ENCODE results near the gene ATP1A1.

ATP1A1 gene

DNA sequence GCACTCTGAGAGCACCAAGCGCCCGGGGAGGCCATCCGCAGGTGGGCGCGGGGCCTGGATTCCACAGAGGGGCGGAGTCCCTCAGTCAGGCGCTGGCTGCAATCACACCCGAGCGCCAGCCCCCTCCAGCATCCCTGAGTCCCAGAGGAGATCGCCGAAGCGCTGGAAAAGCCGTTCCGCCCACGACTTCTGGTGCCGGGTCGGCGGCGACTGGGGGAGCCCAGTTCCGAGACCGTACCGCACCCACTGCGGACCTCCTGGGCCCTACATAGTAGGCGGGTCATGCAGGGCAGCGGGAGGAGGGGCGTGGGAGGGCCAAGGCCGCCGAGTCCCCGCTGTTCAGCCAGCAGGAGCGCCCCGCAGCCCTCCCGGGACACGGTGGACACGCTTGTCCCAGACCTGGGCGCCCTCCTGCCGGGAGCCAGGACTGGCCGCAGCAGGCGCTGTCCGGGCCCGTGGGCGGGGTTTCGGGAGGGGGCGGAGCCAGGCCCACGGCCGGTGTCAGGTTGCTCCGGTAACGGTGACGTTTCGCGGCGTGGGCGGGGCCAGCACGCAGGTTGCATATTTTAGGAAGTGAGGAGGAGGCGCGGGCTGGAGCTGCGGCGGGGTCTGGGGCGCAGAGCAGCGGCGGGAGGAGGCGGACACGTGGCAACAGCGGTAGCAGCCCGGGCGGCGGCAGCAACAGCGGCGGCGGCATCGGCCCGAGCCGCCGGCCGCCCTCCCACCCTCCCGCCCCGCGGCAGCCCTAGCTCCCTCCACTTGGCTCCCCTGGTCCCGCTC is at the start of gene ATP1A1:
TSS of gene ATP1A1 (plus strand) at position 594 of the 780 bp plus-strand sequence. CDS start 268 bp downstream, outside the sequence.
- DNase-seq = peak; percentile 99

DNA sequence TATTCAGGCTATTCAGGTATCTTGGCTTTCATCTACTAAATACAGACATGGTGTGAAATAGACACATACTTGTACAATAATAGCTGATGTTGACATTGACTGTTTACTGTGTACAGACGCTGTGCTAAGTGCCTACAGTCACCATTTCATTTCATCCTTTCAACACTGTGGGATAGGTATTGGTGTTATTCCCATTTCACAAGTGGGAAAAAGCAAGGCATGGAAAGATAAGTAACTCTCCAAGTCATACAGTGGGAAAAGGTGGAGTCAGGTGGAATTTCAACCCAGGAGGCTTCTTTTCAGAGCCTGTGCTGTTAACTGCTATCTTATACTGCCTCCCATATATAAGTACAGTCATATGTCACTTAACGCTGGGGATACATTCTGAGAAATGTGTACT is 49.6 kb upstream of the ATP1A1 start:
- DNase-seq = no peak

DNA sequence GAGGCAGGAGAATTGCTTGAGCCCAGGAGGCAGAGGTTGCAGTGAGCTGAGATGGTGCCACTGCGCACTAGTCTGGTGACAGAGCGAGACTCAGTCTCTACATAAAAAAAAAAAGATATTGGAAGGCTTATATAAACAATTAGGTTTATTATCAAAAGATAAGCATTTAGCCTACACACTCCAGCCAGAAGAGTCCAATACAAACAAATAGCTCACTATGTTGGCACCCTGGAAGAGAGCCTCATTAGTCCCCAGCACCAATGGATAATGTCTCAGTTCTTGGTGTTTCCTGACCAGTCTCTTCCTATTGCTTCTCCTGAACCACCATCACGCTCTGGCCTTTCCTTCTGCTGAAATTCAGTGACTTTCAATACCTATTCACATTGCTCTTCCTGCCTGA is 48.6 kb upstream of the ATP1A1 start:
- DNase-seq = no peak

DNA sequence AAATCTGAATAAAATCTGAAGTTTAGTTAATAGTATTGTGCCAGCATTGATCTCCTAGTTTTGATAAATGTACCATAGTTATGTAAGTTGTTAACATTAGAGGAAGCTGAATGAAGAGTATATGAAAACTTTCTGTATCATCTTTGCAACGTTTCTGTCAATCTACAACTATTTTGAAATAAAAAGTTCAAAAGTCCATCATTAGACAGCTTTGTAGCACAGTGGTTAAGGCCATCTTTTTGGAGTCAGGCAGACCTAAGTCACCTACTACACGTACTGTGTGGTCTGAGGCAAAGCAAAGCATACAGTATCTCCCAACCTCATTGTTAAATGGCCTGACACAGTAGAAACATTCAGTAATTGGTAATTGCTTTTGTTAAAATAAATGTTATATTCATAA is 47.9 kb upstream of the ATP1A1 start:
- DNase-seq = no peak

DNA sequence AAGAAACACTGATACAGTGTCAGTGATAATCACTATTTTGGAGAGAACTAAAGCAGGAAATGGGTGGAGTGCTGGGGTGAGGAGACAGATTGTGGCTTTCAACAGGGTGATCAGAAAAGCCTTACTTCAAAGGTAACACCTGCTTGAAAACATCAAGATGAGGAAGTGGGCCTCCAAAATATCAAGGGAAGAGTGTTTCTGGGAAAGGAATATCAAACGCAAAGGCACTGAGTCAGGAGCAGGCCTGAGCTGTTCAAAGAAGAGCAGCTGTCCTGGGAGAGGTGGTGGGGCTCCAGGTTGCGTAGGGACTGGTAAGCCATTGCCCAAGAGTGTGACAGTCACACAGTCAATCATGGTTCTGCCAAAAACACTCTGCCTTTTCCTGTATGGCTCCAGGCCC is 47.1 kb upstream of the ATP1A1 start:
- peak; percentile 10 for DNase-seq

DNA sequence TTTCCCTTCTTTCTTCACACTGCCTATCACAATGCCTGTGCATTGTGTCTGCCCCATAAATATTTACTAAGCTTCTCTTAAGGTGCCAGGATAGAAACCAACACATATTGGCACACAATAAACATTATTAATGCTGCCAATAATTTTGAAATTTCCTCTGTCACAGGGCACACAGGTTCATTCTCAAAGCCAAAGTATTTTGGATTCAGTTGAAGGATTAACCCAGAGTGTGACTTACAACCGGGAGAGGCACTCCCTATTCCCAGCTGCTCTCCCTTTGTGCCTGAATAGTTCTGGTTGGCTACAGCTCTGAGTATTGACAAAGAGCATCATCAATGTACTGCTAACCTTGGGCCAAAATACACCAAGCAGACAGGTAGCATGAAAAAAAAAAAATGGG is 46.6 kb upstream of the ATP1A1 start:
- no peak for DNase-seq

DNA sequence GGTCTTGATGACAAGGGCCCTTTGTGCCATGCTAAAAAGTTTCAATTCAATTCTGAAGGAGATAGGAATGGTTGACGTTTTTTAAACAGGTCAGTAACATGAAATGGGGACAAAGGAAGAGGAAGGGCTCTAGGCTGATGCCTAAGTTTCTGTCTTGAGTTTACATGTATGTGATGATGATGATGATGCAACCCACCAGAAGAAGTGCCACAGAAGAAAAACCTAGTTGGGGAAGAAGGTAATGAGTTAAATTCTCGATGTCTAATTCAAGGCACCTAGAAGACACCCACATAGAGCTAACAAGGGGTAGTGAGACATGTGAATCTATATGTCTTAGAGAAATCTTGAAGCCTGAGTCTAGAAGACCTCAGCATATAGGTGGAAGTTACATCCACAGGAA is 44.4 kb upstream of the ATP1A1 start:
- DNase-seq = no peak

DNA sequence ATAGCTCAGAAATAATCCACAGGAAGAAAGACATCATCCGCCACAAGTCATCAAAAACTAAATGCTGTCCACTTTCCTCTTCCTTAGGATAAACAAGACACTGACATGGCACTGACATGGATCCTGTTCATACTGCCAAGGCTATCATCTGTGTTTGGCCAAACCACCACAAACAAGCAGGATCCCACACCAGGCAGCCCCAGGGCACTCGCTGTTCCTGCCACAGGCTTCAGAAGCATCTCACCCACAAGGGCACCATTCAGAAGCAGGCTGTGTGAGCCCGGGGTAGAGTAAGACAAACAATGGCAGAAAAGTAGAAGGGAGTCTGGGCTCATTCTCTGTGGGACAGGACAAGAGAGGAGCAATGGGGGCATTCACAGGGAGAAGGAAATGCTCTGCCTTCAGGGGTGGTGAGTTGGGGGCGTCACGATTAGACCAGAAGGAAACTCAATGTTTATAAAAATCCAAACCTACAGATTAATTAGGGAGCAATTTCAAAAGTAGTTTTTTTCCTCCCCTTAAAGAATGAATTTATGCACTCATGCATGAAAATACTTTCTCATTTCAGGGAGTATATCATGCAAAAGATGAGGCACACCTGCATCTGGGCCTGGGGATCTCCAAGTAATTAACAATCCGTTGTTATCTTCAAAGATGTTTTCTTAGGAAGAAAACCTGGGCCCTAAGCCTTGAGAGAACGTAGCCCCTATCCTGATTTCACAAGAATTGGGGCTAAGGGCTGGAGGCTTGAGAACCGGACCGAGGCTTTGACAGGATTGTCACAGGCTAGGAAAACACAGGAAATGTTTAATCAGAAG is 43.3 kb upstream of the ATP1A1 start:
- no peak for DNase-seq

DNA sequence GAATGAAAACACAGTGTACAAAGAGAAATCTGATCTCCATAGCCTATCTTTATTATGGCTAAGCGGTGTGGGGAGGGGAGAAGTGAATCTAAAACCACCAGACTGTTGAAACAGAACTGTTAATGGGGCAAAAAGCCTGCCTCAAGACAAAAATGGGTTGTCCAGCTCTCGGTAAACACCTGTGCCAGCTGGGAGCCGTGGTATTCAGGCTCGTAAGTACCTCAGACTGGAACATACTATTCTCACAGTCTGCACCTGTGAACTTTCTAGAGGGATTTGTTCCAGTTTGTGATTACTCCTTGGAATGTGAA is 42.7 kb upstream of the ATP1A1 start:
- DNase-seq = no peak

DNA sequence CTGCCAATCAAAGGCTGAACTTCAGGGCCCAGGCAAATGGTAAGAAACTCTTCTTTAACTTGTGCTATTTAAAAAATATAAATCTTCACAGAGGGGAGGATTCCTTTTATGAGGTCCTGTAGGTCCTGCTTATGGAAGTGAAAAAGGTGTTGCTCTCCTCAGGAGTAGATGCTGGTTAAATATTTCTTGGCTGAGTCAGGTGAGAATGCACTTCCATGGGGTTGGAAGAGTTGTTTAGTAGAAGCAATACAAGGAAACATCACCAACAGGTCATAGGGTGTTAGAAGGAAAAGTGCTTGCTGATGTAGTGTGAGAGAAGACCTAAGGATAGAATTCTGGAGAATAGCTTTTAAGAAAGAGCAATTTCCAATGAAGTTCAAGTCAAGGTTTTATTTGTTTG is 42.2 kb upstream of the ATP1A1 start:
- no peak for DNase-seq

DNA sequence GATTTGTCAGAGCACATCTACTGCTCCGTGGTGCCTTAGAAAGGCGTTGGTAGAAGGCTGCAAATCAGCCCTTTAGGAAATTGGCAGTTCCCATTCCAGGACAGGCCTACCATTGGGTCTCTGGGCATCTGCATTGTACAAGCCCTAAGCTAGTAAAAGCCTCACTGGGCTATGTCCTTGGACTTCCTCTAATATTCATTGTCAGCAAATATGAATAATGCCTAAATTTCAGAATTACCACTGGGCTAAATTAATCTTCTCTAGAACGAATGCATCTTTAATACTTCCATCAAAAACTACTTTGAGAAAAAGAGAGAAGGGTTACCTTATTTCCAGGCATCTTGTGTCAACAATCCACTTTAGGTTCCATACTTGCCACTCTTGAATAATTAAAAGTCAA is 41.5 kb upstream of the ATP1A1 start:
- DNase-seq = no peak

DNA sequence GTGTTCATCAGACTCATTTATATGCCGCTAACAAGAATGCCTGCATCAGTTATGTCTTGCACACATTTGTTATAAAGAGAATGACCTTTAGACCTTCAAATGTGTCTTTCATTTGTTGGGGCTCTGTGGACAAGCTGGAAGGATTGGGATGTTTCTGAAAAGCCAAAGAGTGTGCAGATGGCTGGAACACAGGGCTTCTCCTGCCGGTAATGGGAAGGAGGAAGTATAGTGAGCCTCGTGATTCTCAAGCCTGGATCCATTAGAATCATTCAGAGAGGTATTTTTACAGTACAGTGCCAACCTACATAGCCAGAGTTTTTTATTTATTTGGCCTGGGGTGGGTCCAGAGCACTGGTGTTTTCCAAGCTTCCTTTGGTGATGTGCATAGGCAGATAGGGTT is 40.6 kb upstream of the ATP1A1 start:
- no peak for DNase-seq

DNA sequence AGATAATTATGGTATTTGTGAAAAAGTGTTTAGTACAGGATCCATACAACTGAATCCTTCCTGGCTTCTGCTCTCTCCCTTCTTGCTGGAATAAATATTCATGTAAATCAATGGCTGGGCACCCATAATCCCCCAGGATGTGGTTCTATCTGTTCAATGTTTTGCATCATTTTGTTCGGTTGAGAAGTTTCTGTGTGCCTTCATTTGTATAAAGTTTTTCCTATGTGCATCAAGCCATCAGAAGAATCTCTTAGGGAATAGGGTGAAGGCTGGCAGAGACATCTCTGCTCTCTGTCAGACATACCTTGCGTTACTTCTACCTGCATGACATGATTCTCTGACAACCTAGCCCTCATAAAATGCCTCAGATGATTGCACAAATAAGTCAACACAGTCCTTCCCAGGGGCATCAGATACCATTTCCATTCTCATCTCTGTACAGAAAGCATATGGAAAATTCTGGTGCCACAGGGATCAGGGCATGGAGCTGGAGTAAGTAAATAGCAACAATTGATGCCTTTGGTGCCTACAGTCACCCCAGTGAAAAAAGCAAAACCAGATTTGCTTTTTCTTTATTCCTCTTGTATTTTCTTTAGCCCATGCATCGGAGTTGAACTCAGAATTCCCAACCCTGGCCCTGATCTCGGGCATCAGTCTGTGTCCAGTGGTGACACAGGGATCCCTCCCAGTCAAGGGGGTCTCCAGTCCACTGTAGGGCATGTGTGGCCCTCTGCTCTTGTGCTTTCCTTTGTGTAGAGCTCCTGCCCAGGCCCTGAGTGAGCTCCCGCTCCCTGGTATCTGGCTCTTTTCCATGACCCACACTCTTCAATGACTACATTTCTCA is 39.7 kb upstream of the ATP1A1 start:
- DNase-seq = no peak

DNA sequence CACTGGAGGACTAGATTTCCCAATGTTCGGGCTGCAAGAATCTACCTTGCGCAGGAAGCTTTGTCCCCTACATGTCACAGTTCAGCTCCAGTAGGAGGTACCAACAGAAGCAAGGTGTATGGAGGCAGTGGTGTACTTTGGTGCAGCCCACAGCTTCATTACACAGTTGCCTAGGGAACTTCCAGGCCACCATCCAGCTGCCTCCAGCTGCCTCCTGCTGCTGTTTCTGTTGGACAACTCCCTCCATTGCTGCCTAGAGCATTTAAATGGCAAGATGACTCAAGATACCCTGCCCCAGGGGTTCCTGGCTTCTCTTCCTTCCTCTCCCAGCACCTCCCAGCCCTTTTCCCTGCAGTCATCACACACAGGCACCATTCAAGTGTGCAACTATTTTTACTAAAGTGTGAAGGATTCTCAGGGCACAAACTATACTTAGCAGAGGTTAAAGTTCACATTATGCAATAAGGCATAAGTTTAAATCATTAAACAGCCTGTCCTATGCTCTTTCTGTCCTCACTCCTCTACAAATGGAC is 39.0 kb upstream of the ATP1A1 start:
- no peak for DNase-seq

DNA sequence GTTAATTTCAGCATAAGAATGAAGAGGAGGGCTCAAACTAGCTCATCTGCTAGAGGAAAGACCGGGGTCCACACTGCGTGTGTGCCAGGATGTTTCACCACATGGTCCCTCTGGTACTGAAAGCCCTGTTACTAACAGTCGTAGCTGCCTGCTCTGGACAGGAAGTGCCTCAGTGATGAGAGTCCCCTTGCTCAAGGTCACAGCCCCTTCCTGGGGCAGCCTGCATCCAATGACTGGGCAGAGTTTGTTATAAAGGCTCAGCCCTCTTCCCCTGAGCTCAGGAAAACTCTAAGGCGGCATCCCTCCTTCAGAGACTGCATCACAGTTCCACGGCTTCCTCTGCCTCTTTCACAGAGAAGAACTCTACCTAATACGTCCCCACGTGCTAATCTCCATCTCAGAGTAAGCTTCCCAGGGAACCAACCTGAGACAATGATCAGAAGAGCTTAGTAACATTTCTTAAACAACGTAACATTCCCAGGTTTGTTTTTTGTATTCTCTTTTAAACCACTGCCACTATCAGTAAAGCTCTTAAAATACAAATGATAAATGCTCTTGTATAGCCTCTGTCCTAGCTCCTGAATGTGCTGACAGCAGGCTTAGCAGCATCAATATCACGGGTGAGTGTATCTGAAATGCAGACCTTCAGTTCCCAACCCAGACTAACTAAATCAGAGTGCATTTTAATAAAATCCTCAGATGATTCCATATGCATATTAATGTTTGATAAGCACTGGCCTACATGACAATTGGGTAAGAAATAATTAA is 38.0 kb upstream of the ATP1A1 start:
- no peak for DNase-seq

DNA sequence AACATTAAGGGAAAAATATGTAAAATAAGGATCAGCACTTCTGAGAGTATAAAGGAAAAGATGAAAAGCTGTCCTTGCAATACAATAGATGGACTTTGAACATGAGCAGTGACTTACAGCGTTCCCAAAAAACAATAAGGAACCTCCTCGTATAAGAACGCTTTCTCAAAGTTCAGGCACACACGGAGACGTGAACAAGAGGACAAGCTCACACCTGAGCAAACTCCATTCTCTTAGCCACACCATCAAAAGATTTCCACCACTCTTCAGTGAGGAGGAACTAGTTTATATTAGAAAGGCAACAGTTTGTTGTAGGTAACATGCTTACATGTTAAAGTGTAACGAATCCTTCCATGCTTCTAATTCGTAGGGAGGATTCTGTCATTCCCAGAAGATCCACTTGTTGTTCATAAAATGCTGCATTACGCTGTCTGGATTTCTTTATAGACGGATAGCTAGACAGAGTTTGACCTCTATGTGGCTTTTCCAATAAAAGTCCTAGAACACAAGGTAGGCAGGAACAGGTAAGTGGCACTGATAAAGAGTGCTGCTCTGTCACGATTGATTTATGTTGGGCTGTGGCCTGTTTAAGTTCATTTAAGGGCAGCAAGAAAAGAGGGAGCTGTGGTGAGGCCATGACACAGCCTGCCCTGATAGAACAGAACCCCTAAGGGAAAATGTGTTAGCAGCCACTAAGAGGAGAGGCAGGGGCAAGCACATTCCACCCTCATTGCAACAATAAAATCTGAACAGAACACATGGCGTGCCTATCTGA is 37.0 kb upstream of the ATP1A1 start:
- no peak for DNase-seq

DNA sequence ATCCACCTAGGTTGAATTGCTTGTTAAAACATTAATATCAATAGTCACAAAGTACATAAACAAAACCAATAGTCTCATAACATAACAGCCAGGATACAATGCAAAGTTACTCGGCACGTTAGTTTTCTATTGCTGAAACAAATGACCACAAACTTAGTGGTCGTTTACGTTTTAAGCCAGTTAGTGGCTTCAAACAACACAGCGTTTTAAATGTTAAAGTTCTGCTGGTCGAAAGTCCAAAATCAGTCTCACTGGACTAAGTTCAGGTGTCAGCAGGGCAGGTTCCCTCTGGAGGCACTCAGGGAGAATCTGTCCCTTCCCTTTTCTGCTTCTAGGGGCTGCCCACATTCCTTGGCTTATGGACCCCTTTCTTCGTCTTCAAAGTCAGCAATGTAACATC is 35.6 kb upstream of the ATP1A1 start:
- DNase-seq = no peak

DNA sequence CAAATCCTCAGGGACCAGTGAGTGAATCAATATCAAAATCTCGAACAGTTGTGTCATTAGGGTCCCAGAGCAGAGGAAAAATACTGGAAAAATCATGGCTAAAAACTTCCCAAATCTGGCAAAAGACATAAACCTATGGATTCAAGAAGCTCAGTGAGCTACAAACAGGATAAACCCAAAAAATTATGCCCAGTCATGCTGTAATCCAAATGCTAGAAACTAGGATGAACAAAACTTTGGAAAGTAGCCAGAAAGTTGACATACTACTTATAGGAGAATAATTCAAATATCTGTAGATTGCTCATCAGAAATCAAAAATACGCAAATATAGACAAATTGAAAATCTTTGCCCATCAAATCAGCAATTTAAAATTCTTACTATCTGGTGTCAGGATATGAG is 34.6 kb upstream of the ATP1A1 start:
- DNase-seq = no peak

DNA sequence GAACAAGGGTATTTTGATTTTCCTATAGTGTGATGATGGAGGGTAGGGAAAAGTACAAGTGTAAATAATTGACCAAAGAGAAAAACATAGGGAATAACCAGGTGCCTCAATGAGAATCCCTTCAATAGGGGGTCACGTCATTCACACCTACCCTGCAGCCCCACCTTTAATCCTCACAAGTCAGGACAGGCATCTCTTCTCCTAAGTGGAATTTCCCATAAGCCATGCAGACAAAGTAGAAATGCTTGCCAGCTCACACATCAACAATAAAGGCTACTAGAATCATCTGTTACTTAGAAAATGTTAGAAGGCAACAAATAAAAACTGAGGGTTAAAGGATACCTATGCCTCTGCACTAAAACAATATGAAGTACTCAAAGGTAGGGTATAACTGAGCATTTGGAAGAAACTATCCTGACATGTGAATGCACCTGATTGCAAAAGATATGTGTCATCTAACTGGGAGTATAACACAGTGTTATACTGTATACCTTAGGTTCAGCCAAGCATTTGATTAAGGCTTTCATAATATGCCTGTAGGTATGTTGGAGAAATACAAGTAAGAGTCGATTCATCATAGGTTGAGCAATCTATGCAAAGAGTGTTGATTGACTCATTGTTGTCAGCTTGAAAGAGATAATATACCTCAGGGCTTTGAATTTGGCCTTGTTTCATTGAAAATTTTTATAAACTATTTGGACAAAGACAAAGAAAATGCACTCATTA is 32.4 kb upstream of the ATP1A1 start:
- DNase-seq = no peak

DNA sequence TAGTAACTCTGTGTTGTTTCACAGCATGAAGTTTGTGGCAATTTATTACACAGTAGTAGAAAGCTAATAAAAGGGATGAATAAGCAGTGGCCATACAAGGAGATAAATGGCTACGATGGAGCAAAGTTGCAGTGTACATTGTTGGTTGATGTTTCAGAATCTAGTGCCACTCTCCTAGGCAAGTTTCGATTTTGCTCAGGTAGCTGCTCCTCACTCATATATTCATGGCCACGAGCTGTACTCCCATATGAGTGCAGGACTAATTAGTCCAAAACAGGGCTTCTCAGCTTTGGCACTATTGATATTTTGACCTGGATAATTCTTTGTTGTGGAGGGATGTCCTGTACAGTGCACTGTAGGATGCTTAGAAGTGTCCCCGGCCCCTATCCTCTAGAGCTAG is 30.0 kb upstream of the ATP1A1 start:
- no peak for DNase-seq

DNA sequence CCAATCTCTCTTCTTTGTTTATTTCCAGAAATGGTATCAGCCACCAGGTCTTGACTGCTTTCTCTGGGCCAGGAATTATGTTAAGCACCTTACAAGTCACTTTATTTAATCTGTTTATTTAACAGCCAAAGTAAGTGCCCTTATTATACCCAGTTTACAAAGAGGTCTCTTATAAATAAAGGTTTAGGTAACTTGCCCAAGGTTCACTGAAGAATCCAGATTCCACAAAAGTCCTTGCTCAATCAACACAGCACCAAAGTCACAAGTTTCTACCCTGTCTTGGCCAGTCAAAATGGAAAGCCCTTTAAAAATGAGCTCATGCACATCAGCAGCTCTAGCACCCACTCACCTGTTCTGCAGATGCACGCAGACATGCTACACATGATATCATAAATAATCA is 28.0 kb upstream of the ATP1A1 start:
- no peak for DNase-seq
